IPS-18a (cell line): ENCODE measurements around the gene PPDPF.
A peak's percentile ranks its signal among the peaks of the same experiment; 100 is the strongest.

ENCODE experiments used
- H3K27ac ChIP-seq: one replicate; pipeline ENCODE4 v1.5.1; 2013; ENCODE audit warnings: low read length
- H3K27me3 ChIP-seq: one replicate; pipeline ENCODE4 v1.6.1; 2013; ENCODE audit warnings: mild to moderate bottlenecking, low read length; ENCODE audit not compliant: control insufficient read depth, insufficient read depth
- H3K36me3 ChIP-seq: one replicate; pipeline ENCODE4 v1.6.1; 2013; ENCODE audit warnings: low read depth, low read length; ENCODE audit not compliant: control insufficient read depth
- H3K4me1 ChIP-seq: one replicate; pipeline ENCODE4 v1.6.1; 2013; ENCODE audit warnings: low read depth, low read length; ENCODE audit not compliant: control insufficient read depth
- H3K4me3 ChIP-seq: one replicate; pipeline ENCODE4 v1.5.1; 2013; ENCODE audit warnings: low read length
- H3K9ac ChIP-seq: one replicate; pipeline ENCODE4 v1.6.1; 2013; ENCODE audit warnings: mild to moderate bottlenecking, low read length, moderate library complexity
- H3K9me3 ChIP-seq: one replicate; pipeline ENCODE4 v1.6.1; 2013; ENCODE audit warnings: low read depth, low read length; ENCODE audit not compliant: control insufficient read depth

PPDPF gene, protein sequence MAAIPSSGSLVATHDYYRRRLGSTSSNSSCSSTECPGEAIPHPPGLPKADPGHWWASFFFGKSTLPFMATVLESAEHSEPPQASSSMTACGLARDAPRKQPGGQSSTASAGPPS

DNA sequence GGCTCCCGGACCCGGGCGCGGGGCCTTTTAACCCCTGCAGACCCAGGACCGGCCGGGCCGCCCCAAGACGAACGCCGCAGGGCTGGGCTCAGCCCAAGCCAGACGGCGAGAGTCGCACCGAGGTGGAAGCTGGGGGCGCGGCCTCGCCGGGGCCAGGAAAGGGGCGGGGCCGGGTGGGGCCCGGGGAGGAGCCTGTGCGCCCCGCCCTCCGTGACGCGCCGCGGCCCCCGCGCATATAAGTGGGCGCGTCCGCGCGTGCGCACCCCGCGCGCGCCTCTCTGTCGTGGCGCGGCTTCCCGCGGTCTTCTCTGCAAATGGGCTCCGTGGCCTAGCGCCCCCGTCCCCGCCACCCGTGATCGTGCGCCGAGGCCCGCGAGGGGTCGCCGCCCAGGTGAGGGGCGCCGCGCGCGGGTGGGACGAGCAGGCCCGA, at the start of gene PPDPF:
PPDPF (plus strand) TSS at position 262 of the 430 bp plus-strand sequence. CDS start 544 bp downstream, outside the sequence.
- Histone ChIP-seq H3K4me1 (peaks cover 3% of the 10 kb centered on the region), H3K27ac (peak within 1 kb of the TSS; percentile 36), H3K27me3 (peaks cover 20% of the 10 kb centered on the region), H3K4me3 (peak within 1 kb of the TSS; percentile 87), H3K36me3 (no peaks in the 10 kb centered on the region), H3K9me3 (no peaks in the 10 kb centered on the region), H3K9ac (peak within 1 kb of the TSS; percentile 92)

DNA sequence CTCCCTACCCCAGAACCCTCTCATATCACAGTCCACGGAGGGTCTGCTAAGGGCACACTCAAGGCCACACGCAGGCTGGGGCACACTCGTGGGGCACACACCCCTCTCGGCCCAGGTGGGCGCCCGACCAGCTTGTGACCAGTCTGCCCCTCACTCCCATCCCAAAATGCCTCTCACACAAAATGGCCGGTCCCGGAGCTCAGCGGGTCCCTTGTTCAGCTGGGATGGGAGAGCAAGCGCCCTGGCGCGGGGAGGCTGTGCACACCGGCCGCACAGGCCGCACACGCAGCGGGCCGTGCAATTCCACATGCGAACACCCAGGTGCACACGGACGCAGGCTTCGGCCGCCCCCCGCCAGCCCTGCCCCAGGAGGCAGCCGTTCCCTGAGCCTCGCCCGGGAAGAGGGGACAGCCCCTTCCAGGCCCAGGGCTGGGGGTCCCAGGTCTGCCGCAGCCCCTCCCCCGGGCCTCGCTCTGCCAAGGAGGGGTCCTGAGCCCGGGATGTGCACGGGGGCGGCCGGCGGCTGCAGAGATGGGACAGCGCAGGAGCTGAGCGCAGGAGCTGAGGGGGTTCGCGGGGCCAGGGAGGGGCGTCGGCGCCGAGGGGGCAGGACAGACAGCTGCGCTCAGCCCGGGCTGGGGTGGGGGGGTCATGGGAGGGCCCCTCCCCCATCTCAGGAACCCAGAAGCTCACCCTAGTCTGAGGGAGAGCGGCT, 49.4 kb upstream of the PPDPF start:
- H3K4me3 ChIP-seq: peak overlapping the region; percentile 68
- peaks cover 6% of the 10 kb centered on the region for H3K4me1 ChIP-seq
- H3K9me3 ChIP-seq: no peaks in the 10 kb centered on the region
- no peak overlapping the region for H3K9ac ChIP-seq
- peaks cover 30% of the 10 kb centered on the region for H3K27me3 ChIP-seq
- no peak overlapping the region for H3K27ac ChIP-seq
- no peaks in the 10 kb centered on the region for H3K36me3 ChIP-seq

DNA sequence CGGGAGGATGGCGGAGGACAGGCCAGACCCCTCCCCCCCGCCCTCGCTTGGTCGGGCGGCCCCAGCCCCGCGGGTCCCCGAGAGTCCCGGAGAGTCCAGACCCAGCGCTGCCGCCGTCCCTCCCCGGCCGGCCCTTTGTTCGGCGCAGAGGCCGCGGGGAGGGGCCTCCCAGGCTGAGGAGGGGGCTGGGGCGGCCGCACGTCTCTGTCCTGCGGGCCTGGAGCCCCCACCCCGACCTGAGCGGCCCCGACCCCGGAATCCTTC, 48.9 kb upstream of the PPDPF start:
- no peak overlapping the region for H3K9ac ChIP-seq
- H3K4me3 ChIP-seq: peak overlapping the region; percentile 68
- no peak overlapping the region for H3K27ac ChIP-seq
- peaks cover 6% of the 10 kb centered on the region for H3K4me1 ChIP-seq
- no peaks in the 10 kb centered on the region for H3K36me3 ChIP-seq
- H3K27me3 ChIP-seq: peaks cover 30% of the 10 kb centered on the region
- H3K9me3 ChIP-seq: no peaks in the 10 kb centered on the region

DNA sequence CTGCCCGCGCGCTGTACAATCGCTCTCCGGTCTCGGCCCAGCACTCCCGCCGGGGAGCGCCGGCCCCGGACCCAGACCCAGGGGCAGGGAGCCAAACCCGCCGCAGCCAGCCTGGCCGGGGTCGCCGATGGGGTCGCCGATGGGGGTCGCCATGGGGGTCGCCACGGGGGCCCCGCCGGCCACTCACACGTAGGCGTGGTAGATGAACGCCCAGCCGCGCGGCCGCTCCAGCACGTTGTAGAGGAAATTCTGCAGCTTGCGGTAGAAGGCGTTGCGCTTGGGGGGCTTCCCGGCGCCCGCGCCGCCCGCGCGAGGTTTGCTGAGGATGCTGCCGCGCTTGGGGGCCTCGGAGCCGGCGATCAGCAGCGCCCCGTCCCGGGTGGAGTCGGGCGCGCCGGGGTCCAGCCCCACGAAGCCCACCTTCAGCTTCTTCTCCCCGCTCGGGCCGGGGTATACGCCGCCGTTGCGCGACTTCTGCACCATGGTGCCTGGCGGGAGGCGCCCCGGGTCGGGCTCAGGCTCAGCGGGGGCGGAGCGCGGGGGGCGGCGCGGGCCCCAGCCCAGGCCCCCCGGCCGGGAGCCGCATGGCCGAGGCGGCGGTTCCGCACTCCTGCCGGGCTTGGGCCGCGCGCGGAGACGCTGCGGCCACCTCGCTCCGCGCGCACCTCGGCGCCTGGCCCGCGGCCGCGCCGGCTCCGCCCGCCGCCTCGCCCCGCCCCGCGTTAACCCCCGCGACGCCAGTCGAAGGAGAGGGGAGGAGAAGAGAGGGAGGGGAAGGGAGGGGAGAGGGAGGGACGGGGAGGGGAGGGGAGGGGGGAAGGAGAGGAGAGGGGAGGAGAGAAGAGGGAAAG, 48.4 kb upstream of the PPDPF start, which contains the start of gene KCNQ2:
KCNQ2 (minus strand) TSS at position 675 of the 851 bp plus-strand sequence; CDS start at position 483, 192 bp downstream.
- peaks cover 30% of the 10 kb centered on the region for H3K27me3 ChIP-seq
- no peak within 1 kb of the TSS for H3K9ac ChIP-seq
- H3K27ac ChIP-seq: no peak within 1 kb of the TSS
- H3K4me3 ChIP-seq: peak within 1 kb of the TSS; percentile 68
- no peaks in the 10 kb centered on the region for H3K9me3 ChIP-seq
- H3K4me1 ChIP-seq: peaks cover 7% of the 10 kb centered on the region
- no peaks in the 10 kb centered on the region for H3K36me3 ChIP-seq

DNA sequence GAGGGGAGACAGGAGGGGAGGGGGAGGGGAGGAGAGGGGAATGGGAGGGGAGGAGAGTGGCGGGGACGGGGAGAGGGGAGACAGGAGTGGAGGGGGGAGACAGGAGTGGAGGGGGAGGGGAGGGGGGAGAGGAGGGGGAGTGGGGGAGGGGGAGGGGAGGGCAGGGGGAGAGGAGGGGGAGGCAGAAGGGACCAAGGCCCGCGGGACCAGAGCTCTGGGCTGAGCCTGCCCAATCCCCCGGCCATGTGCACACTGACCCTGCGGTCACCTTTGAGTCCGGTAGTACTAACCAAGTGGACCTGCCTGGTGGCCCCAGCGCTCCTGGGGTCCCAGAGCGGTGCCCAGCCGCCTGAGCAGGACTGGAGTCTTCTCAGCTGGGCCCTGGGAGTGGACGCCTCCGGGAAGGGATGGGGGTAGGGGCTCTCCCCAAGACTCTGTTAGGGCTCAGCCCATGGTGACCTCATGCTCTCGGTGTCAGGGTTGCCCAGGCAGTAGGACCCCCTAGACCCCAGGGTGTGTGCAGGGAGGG, 47.6 kb upstream of the PPDPF start:
- no peak overlapping the region for H3K27ac ChIP-seq
- H3K36me3 ChIP-seq: no peaks in the 10 kb centered on the region
- peaks cover 11% of the 10 kb centered on the region for H3K4me1 ChIP-seq
- H3K27me3 ChIP-seq: peaks cover 30% of the 10 kb centered on the region
- H3K9ac ChIP-seq: no peak overlapping the region
- no peak overlapping the region for H3K4me3 ChIP-seq
- no peaks in the 10 kb centered on the region for H3K9me3 ChIP-seq

DNA sequence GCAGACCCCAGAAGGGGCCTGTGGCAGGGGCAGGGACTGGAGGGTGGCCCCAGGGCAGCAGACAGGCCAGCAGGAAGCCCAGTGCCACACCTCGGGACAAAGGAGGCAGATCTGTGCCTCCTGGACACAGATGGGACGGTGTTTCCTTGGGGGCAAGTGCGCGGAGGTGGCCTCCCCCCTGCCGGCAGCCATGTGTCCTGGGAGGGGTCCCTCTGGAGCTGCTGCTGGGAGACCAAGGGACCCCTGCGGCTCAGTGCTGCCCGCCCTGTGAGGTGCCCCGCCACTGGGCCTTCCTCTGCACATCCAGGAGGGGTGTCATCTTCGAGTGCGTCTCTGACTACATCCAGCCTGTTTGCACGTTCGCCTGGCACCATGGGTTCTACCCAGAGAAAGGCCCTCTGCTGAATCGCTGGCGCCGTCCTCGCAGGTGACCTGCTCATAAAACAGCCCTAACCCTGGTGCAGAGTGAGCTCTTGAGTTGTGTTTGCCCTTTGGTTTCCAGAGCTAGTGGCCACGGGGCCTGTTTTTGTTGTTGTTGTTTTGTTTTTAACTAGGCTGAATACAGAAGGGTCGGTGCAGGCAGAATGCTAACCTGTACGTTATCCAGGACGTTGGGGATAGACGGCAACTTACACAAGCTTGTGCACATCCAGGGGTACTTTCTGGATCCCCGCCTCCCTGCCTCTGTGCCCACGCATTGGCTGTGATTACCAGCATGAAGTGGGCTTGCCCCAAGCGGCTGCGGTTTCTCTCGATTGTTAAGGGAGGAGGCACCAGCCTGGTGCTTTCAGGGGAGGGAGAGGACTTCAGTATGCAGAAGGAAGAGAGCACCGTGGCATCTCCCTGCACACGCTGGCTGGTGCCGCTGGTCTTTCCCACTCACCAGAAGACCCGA, 46.8 kb upstream of the PPDPF start:
- no peaks in the 10 kb centered on the region for H3K9me3 ChIP-seq
- H3K36me3 ChIP-seq: no peaks in the 10 kb centered on the region
- no peak overlapping the region for H3K27ac ChIP-seq
- H3K4me3 ChIP-seq: no peak overlapping the region
- H3K27me3 ChIP-seq: peaks cover 30% of the 10 kb centered on the region
- H3K9ac ChIP-seq: no peak overlapping the region
- peaks cover 11% of the 10 kb centered on the region for H3K4me1 ChIP-seq

DNA sequence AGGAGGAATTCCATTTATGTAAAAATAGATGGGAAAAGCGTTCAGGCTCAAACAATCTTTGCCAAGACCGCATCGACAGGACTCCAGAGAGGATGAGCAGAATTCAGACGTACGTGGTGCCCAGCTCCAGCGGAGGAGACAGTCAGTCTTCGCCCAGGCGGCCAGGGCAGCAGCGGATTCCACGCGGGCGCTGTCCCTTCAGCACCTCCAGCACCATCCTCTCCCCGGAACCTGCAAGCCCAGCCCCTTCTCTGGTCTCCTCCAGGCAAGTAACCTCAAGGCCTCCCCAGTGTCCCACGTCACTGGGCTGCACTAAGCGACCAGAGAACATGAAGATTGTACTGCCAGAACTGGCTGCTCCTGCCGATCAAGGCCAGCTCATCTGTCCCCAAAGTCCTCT, 45.4 kb upstream of the PPDPF start:
- Histone ChIP-seq H3K36me3 (no peaks in the 10 kb centered on the region), H3K27ac (no peak overlapping the region), H3K4me3 (no peak overlapping the region), H3K4me1 (peaks cover 11% of the 10 kb centered on the region), H3K9me3 (no peaks in the 10 kb centered on the region), H3K9ac (no peak overlapping the region), H3K27me3 (peaks cover 30% of the 10 kb centered on the region)

DNA sequence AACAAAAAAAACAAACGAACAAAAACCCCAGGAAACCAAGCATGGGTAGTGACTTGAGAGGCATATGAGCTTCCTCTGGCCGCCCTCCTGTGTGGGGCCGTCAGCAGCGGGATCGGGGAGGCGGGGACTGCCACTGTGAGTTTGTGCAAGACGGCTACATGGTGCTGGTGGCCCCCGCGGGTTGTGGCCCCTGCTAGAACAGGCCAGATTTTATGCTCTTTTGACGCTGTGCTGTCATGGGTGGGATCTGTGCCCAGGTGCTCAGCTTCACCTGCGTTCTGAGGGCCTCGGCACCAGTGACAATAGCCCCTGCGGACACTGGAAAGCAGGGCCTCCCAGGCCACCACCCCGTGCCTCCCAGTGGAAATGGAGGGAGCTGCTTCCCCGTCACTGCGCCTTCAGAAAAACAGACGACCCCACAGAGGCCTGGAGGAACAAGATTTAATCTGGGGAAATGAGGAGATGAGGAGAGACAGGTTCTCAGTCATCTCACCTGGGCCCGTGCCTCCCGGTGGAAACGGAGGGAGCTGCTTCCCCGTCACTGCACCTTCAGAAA, 43.4 kb upstream of the PPDPF start:
- Histone ChIP-seq H3K4me1 (peaks cover 5% of the 10 kb centered on the region), H3K9me3 (no peaks in the 10 kb centered on the region), H3K36me3 (no peaks in the 10 kb centered on the region), H3K27me3 (peaks cover 30% of the 10 kb centered on the region), H3K27ac (no peak overlapping the region), H3K9ac (no peak overlapping the region), H3K4me3 (no peak overlapping the region)

DNA sequence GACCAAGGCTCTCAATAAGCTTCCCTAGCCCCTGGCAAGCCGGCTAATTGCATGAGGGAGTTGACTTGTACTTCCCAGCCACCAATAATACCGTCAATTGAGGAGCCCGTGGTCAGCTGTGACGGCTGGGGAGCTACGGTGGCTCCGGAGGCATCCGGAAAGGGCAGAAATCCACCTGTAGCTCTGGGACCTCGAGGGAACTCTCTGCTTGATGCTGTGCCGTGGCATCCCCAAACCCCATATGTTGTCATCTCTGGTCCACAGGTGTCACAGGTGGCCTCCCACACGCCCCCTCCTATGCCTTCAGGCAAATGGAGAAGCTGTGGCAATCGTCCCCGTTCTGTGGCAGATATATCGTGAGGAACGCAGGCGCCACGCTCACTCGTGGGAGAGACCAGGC, 42.6 kb upstream of the PPDPF start:
- Histone ChIP-seq H3K9ac (no peak overlapping the region), H3K4me3 (no peak overlapping the region), H3K27ac (no peak overlapping the region), H3K36me3 (no peaks in the 10 kb centered on the region), H3K27me3 (peaks cover 29% of the 10 kb centered on the region), H3K9me3 (no peaks in the 10 kb centered on the region), H3K4me1 (peaks cover 5% of the 10 kb centered on the region)

DNA sequence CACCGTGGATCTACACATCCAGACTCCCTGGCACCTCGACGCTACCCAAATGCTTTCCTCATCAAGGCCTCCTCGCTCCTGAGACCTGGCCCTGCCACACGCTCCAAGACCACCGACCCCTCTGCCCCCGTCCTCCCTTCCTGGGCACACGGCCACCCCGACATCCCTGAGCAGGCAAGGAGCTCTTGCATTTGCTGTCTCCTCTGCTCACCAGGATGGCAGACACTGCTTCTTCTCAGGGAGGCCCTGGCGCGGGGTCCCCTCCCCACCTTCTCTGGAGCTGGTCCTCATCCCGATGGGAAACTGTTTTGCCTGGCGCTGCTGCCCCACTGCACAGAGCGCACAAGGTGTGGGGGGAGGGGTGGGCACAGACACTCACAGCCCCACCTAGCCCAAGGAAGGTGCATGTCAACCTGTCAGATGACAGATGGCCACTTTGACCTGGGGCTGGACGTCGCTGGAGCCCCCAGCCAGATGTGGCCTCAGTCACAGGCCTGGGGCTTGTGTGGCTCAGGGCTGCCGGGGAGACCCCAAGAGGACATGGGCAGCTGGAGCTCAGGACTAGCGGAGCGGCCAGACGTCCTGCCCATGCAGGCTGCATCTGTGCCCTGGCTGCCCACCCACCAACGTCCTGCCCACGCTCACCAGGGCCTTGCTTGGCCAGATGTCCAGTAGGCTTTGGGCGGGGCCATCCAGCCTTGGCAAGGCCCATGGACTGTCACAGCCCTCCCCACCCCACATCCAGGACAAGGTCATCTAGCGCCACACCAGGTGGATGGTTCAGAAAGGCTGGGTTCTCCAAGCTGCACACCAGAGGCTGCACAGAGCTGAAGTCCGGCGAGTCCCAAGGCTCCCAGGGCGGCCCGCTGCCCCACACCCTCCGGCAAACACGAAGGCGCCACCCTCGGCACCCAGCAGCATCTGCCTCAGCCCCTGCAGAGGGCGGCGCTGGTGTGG, 41.9 kb upstream of the PPDPF start:
- no peak overlapping the region for H3K4me3 ChIP-seq
- peaks cover 22% of the 10 kb centered on the region for H3K27me3 ChIP-seq
- no peaks in the 10 kb centered on the region for H3K36me3 ChIP-seq
- H3K27ac ChIP-seq: no peak overlapping the region
- peaks cover 5% of the 10 kb centered on the region for H3K4me1 ChIP-seq
- no peaks in the 10 kb centered on the region for H3K9me3 ChIP-seq
- H3K9ac ChIP-seq: no peak overlapping the region
